HCT116 (cell line): ENCODE results near the gene NPLOC4. TPM values are rescaled to one million over a fixed set of nuclear protein-coding genes. Genes with fewer than 3 reads are reported as not detected.

Source experiments
- ATAC-seq: fragments of 200-7000 bp; cut with Tn5 transposase; 2 replicates; pipeline ENCODE4 v1.9.1; 2020; ENCODE audit warnings: mild to moderate bottlenecking, moderate library complexity
- BruUV-seq: library from RNA; stranded (reverse); fragments of 400-500 nt; replicated peaks from 2 replicates; lab custom pipeline; 2021; lab: Mats Ljungman, UMichigan
- CTCF ChIA-PET: fragments of 300-600 bp; sonication (Branson Sonifier 250); formaldehyde crosslinking; loops from one replicate; lab custom pipeline; 2021; ENCODE audit warnings: antibody characterized with exemption; lab: Charles Lee
- POLR2A ChIA-PET: fragments of 300-600, 350-600 bp; sonication (Branson Sonifier 250); formaldehyde crosslinking; loops from one replicate; lab custom pipeline; 2021; ENCODE audit warnings: antibody characterized with exemption; lab: Charles Lee
- RAD21 ChIA-PET, 2 experiments: fragments of 300-600 bp; sonication (Branson Sonifier 250); formaldehyde crosslinking; loops; one replicate each; lab custom pipeline; 2023; ENCODE audit warnings: low total read pairs in 2 of 2; ENCODE audit not compliant: uncharacterized antibody in 2 of 2, unreplicated experiment in 2 of 2, low non-redundant PET in 1 of 2; lab: Charles Lee
- DNase-seq: peaks from one replicate; pipeline ENCODE4 v3.0.0-alpha.2; 2010; ENCODE audit warnings: low read depth, low spot score
- H2AFZ ChIP-seq: fragments of 200-600 bp; shearing (Covaris generic), sonication (generic); 2 replicates; pipeline ENCODE4 v1.6.1; 2017; ENCODE audit warnings: low read depth, mixed run types, mixed read lengths, antibody characterized with exemption, low read length; ENCODE audit not compliant: poor library complexity, severe bottlenecking
- H3K27ac ChIP-seq: 2 replicates; pipeline ENCODE4 v1.5.1; 2012; ENCODE audit warnings: low read depth, low read length
- H3K27me3 ChIP-seq: fragments of 200-600 bp; sonication (generic); 2 replicates; pipeline ENCODE4 v1.6.1; 2016; ENCODE audit warnings: mixed run types, low read length, mixed read lengths; ENCODE audit not compliant: insufficient read depth
- H3K36me3 ChIP-seq, 2 experiments: fragments of 200-500 bp in 1 of 2; fragments of 200-600 bp in 1 of 2; sonication (Bioruptor generic) in 1 of 2; sonication (generic) in 1 of 2; 2 replicates each; pipeline versions ENCODE4 v1.5.1 to v1.6.1; 2014 to 2016; ENCODE audit warnings: low read length in 2 of 2, inconsistent platforms in 1 of 2, mixed read lengths in 1 of 2, mixed run types in 1 of 2; ENCODE audit not compliant: insufficient read depth in 2 of 2, control insufficient read depth in 1 of 2
- H3K4me1 ChIP-seq, 2 experiments: fragments of 200-600 bp in 1 of 2; sonication (generic) in 1 of 2; 2 replicates each; pipeline versions ENCODE4 v1.5.1 to v1.6.1; 2012 to 2017; ENCODE audit warnings: low read length in 2 of 2, inconsistent platforms in 1 of 2, mild to moderate bottlenecking in 1 of 2, mixed read lengths in 1 of 2, mixed run types in 1 of 2, moderate library complexity in 1 of 2; ENCODE audit not compliant: insufficient read depth in 2 of 2, control insufficient read depth in 1 of 2
- H3K4me2 ChIP-seq: fragments of 200-600 bp; sonication (generic); 2 replicates; pipeline ENCODE4 v1.6.1; 2017; ENCODE audit warnings: mixed run types, low read length, mixed read lengths
- H3K4me3 ChIP-seq, 2 experiments: fragments of 200-600 bp in 1 of 2; sonication (generic) in 1 of 2; replicated peaks in 1 of 2; 2 replicates each; pipeline ENCODE4 v1.5.1; 2011 to 2016; ENCODE audit warnings: low read length in 2 of 2, control low read depth in 1 of 2, low read depth in 1 of 2, mild to moderate bottlenecking in 1 of 2, mixed read lengths in 1 of 2, mixed run types in 1 of 2
- H3K79me2 ChIP-seq: fragments of 200-600 bp; sonication (generic); 2 replicates; pipeline ENCODE4 v1.6.1; 2017; ENCODE audit warnings: mild to moderate bottlenecking, mixed run types, low read length, moderate library complexity, mixed read lengths; ENCODE audit not compliant: insufficient read depth
- H3K9ac ChIP-seq: fragments of 200-600 bp; sonication (generic); 2 replicates; pipeline ENCODE4 v1.6.1; 2016; ENCODE audit warnings: low read length, mixed read lengths
- H3K9me2 ChIP-seq: fragments of 200-600 bp; sonication (generic), shearing (Covaris generic); 2 replicates; pipeline ENCODE4 v1.6.1; 2017; ENCODE audit warnings: mixed run types, mild to moderate bottlenecking, moderate library complexity; ENCODE audit not compliant: insufficient read depth
- H3K9me3 ChIP-seq, 2 experiments: fragments of 200-500 bp in 1 of 2; fragments of 200-600 bp in 1 of 2; sonication (Bioruptor generic) in 1 of 2; sonication (generic) in 1 of 2; 2 replicates each; pipeline ENCODE4 v1.6.1; 2014 to 2017; ENCODE audit warnings: low read length in 2 of 2, mixed read lengths in 2 of 2, inconsistent platforms in 1 of 2, low read depth in 1 of 2, mild to moderate bottlenecking in 1 of 2, mixed run types in 1 of 2, moderate library complexity in 1 of 2; ENCODE audit not compliant: control insufficient read depth in 1 of 2, insufficient read depth in 1 of 2
- H4K20me1 ChIP-seq: fragments of 200-600 bp; sonication (generic), shearing (Covaris generic); 2 replicates; pipeline ENCODE4 v1.6.1; 2017; ENCODE audit warnings: mixed run types, mild to moderate bottlenecking, moderate library complexity; ENCODE audit not compliant: insufficient read depth
- CEBPB ChIP-seq: IDR thresholded peaks from 2 replicates; pipeline ENCODE4 v1.6.1; 2012; ENCODE audit warnings: low read depth
- CTCF ChIP-seq, 3 experiments: fragments of 200-600 bp in 1 of 3; sonication (generic) in 1 of 3; IDR thresholded peaks in 2 of 3; conservative IDR thresholded peaks in 1 of 3; 2 replicates each; pipeline ENCODE4 v1.5.1; 2012 to 2017; ENCODE audit warnings: low read depth in 2 of 3, low read length in 2 of 3, antibody characterized with exemption in 1 of 3, borderline replicate concordance in 1 of 3, control low read depth in 1 of 3, mild to moderate bottlenecking in 1 of 3, mixed read lengths in 1 of 3, mixed run types in 1 of 3, moderate library complexity in 1 of 3; ENCODE audit not compliant: insufficient read depth in 1 of 3
- EGR1 ChIP-seq: IDR thresholded peaks from 2 replicates; pipeline ENCODE4 v1.6.1; 2012; ENCODE audit warnings: low read depth
- ELF1 ChIP-seq: IDR thresholded peaks from 2 replicates; pipeline ENCODE4 v1.6.1; 2012; ENCODE audit warnings: low read depth, borderline replicate concordance
- EZH2 ChIP-seq: fragments of 200-600 bp; sonication (generic); IDR thresholded peaks from 2 replicates; pipeline ENCODE4 v1.6.1; 2017; ENCODE audit warnings: antibody characterized with exemption, mixed run types
- EZH2phosphoT487 ChIP-seq: fragments of 200-600 bp; IDR thresholded peaks from 2 replicates; pipeline ENCODE4 v1.6.1; 2018; ENCODE audit warnings: antibody characterized with exemption, borderline replicate concordance
- RAD21 ChIP-seq: IDR thresholded peaks from 2 replicates; pipeline ENCODE4 v1.6.1; 2012; ENCODE audit warnings: low read depth, mild to moderate bottlenecking
- REST ChIP-seq: IDR thresholded peaks from 2 replicates; pipeline ENCODE4 v1.6.1; 2012; ENCODE audit warnings: low read depth
- SIN3A ChIP-seq: IDR thresholded peaks from 2 replicates; pipeline ENCODE4 v1.6.1; 2012; ENCODE audit warnings: low read depth
- SP1 ChIP-seq: IDR thresholded peaks from 2 replicates; pipeline ENCODE4 v1.6.1; 2012; ENCODE audit warnings: low read depth
- intact Hi-C: fragments of 100-400 bp; cut with micrococcal nuclease; formaldehyde crosslinking; loops from 2 replicates; pipeline ENCODE4 v1.10.0; 2022
- total RNA-seq: library from RNA; stranded (reverse); gene quantifications from one replicate; pipeline ENCODE4 v1.2.1, GENCODE V29; 2021; ENCODE audit not compliant: unreplicated experiment

NPLOC4 gene
- total RNA-seq, 1 experiment from 2014 or later: 137 TPM

GRCh38 chr17:81593105-81593871 is 43.6 kb downstream of the NPLOC4 start:
- BruUV-seq: no TSS peak
- no peak for DNase-seq
- CTCF ChIA-PET: no interaction called here
- POLR2A ChIA-PET: no interaction called here
- Histone ChIP-seq H3K27ac (no peak overlapping the region), H3K4me3 (no peak overlapping the region), H3K9ac (no peak overlapping the region), H3K27me3 (no peaks in the 10 kb centered on the region), H3K9me2 (no peaks in the 10 kb centered on the region), H3K36me3 (peaks cover 69 to 79% of the 10 kb centered on the region in 2 experiments), H3K9me3 (no peaks in the 10 kb centered on the region), H3K79me2 (peaks cover 50% of the 10 kb centered on the region; the same call in 1 of the 2 replicates), H2AFZ (no peak overlapping the region), H3K4me2 (no peak overlapping the region), H4K20me1 (peaks cover 3% of the 10 kb centered on the region; the same call in 1 of the 2 replicates), H3K4me1 (peaks cover 0 to 4% of the 10 kb centered on the region in 2 experiments; a peak in 2 of 4 replicates)
- no peak; the same call in 1 of the 2 replicates for ATAC-seq
- RAD21 ChIA-PET: no interaction called here
- no peak for TF ChIP-seq EZH2
- no peak for TF ChIP-seq SIN3A
- no peak for TF ChIP-seq CEBPB
- TF ChIP-seq SP1: no peak
- no peak for TF ChIP-seq ELF1
- TF ChIP-seq REST: no peak
- no peak for TF ChIP-seq CTCF (IDR thresholded peaks at IDR 0.05 in 2 of 3, conservative IDR thresholded peaks at IDR 0.05 in 1 of 3; ENCODE audit: borderline replicate concordance in 1 of 3, insufficient read depth in 1 of 3, low read depth in 2 of 3, low read length in 2 of 3)
- no peak for TF ChIP-seq EGR1
- no peak for TF ChIP-seq EZH2phosphoT487
- TF ChIP-seq RAD21: no peak
- intact Hi-C loops: no loop called here
